ENCODE data around the gene TFG.

The TFG gene

GRCh38 chr3:100756441-100756840, 47.1 kb downstream of the TFG start:
- no peak for DNase-seq (ENCODE audit: low spot score)

- DNase-seq (ENCODE audit: low spot score) = no peak
Measured at GRCh38 chr3:100759159-100759558, 49.9 kb downstream of the TFG start.

GRCh38 chr3:100759950-100760349, 50.7 kb downstream of the TFG start:
- DNase-seq (ENCODE audit: low spot score) = no peak

GRCh38 chr3:100760377-100760776, 51.1 kb downstream of the TFG start:
- no peak for DNase-seq (ENCODE audit: low spot score)

- no peak for DNase-seq (ENCODE audit: low spot score)
Measured at GRCh38 chr3:100761211-100761942, 52.1 kb downstream of the TFG start.

- DNase-seq (ENCODE audit: low spot score) = no peak
Measured at GRCh38 chr3:100761951-100762350, 52.7 kb downstream of the TFG start.

- no peak for DNase-seq (ENCODE audit: low spot score)
Measured at GRCh38 chr3:100765437-100765975, 56.2 kb downstream of the TFG start.

- no peak for DNase-seq (ENCODE audit: low spot score)
Measured at GRCh38 chr3:100766069-100766468, 56.8 kb downstream of the TFG start.

GRCh38 chr3:100769693-100770092, 60.4 kb downstream of the TFG start:
- DNase-seq (ENCODE audit: low spot score) = no peak

- DNase-seq (ENCODE audit: low spot score) = no peak
Measured at GRCh38 chr3:100775226-100775625, 65.9 kb downstream of the TFG start.

GRCh38 chr3:100775669-100776068, 66.4 kb downstream of the TFG start:
- no peak for DNase-seq (ENCODE audit: low spot score)

- no peak for DNase-seq (ENCODE audit: low spot score)
Measured at GRCh38 chr3:100776097-100776729, 66.9 kb downstream of the TFG start.

GRCh38 chr3:100776746-100777145, 67.5 kb downstream of the TFG start:
- no peak for DNase-seq (ENCODE audit: low spot score)

- DNase-seq (ENCODE audit: low spot score) = peak; percentile 8
Measured at GRCh38 chr3:100777271-100777670, 68.0 kb downstream of the TFG start.

- DNase-seq (ENCODE audit: low spot score) = no peak
Measured at GRCh38 chr3:100779480-100779879, 70.2 kb downstream of the TFG start.

GRCh38 chr3:100780071-100780622, 70.9 kb downstream of the TFG start:
- DNase-seq (ENCODE audit: low spot score) = no peak

- DNase-seq (ENCODE audit: low spot score) = no peak
Measured at GRCh38 chr3:100781301-100781700, 72.0 kb downstream of the TFG start.

GRCh38 chr3:100782348-100782747, 73.1 kb downstream of the TFG start:
- DNase-seq (ENCODE audit: low spot score) = no peak

- DNase-seq (ENCODE audit: low spot score) = no peak
Measured at GRCh38 chr3:100782906-100783305, 73.6 kb downstream of the TFG start.

- no peak for DNase-seq (ENCODE audit: low spot score)
Measured at GRCh38 chr3:100783619-100784018, 74.3 kb downstream of the TFG start.

- no peak for DNase-seq (ENCODE audit: low spot score)
Measured at GRCh38 chr3:100789579-100789978, 80.3 kb downstream of the TFG start.

GRCh38 chr3:100796556-100796955, 87.3 kb downstream of the TFG start:
- no peak for DNase-seq (ENCODE audit: low spot score)

GRCh38 chr3:100798012-100798411, 88.7 kb downstream of the TFG start:
- no peak for DNase-seq (ENCODE audit: low spot score)
